AG04450 (cell line): ENCODE measurements around the gene DNAH8. TPM values are rescaled to one million over a fixed set of nuclear protein-coding genes. Genes with fewer than 3 reads are reported as not detected.

Experiments used
- CTCF ChIA-PET: fragments of 300-600, 350-600 bp; formaldehyde crosslinking; extraction: SDS; loops from one replicate; lab custom pipeline; 2022; ENCODE audit warnings: antibody characterized with exemption, inconsistent platforms; lab: Charles Lee
- POLR2A ChIA-PET: fragments of 350-600 bp; formaldehyde crosslinking; extraction: SDS; loops from one replicate; lab custom pipeline; 2021; ENCODE audit warnings: antibody characterized with exemption, inconsistent platforms; lab: Yijun Ruan, JAX
- DNase-seq: peaks from one replicate; pipeline ENCODE4 v3.0.0-alpha.2; 2011; ENCODE audit warnings: low read depth, low spot score
- H3K27ac ChIP-seq: one replicate; pipeline ENCODE4 v1.5.1; 2012; ENCODE audit warnings: low read depth, low read length, control low read depth
- H3K27me3 ChIP-seq: one replicate; pipeline ENCODE4 v1.6.0; 2012; ENCODE audit warnings: low read length; ENCODE audit not compliant: control insufficient read depth, insufficient read depth
- H3K4me3 ChIP-seq: 2 replicates; pipeline ENCODE4 v1.5.1; 2011; ENCODE audit warnings: mild to moderate bottlenecking, low read depth, low read length, control low read depth
- H3K9me3 ChIP-seq: 2 replicates; pipeline ENCODE4 v1.5.1; 2012; ENCODE audit warnings: low read length; ENCODE audit not compliant: control insufficient read depth, insufficient read depth
- polyA plus RNA-seq: library from polyadenylated mRNA; depleted of rRNA; stranded (reverse); fragments of >200 nt; gene quantifications from 2 replicates; pipeline ENCODE4 v1.2.3, GENCODE V29; 2011
- TF ChIP-seq, protein P1 (sequence below): IDR thresholded peaks from 2 replicates; pipeline ENCODE4 v1.5.1; 2011; ENCODE audit warnings: low read depth, low read length, control low read depth, inconsistent platforms

DNAH8 gene
- polyA plus RNA-seq, 1 experiment, result not detected

DNA sequence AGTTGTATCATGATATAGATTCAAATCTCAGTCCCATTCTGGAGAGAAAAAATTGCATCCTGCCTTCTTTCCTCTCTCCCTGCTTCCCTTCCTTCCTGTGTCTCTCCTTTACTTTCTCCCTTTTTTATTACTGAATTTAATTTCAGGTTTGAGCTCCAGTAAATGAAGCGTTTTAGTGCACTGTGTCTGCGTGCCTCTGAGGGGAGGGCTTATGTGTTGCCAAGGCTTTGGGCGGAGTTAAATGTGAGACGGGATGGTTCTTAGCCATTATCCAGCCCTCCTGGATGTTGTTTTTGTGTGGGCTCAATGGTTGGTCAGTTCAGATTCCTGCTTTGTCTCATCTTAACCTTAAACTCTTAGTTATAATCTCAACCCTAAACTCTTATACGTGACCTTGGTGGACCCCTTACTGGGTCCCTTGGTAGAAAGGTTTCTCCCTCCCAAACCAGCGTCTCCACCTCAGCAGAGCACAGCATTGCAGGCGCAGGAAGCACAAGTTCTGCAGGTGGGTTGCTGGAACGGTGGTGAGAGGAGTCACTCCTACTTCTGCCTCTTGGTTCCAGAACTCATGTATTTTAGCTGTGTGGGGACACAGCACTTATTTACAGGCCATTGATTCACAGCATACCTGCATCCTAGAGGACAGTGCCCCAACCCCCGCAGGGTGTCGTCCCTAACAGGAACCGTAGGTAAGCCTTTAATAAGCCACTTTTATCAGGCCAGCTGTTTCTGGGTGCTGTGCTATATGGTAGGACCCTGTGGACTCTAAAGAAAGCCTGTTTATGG lies 68.5 kb downstream of the DNAH8 start:
- TF ChIP-seq, protein P1, sequence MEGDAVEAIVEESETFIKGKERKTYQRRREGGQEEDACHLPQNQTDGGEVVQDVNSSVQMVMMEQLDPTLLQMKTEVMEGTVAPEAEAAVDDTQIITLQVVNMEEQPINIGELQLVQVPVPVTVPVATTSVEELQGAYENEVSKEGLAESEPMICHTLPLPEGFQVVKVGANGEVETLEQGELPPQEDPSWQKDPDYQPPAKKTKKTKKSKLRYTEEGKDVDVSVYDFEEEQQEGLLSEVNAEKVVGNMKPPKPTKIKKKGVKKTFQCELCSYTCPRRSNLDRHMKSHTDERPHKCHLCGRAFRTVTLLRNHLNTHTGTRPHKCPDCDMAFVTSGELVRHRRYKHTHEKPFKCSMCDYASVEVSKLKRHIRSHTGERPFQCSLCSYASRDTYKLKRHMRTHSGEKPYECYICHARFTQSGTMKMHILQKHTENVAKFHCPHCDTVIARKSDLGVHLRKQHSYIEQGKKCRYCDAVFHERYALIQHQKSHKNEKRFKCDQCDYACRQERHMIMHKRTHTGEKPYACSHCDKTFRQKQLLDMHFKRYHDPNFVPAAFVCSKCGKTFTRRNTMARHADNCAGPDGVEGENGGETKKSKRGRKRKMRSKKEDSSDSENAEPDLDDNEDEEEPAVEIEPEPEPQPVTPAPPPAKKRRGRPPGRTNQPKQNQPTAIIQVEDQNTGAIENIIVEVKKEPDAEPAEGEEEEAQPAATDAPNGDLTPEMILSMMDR, result no peak
- Histone ChIP-seq H3K9me3 (no peaks in the 10 kb centered on the region), H3K27ac (no peak overlapping the region), H3K4me3 (no peak overlapping the region), H3K27me3 (peaks cover 4% of the 10 kb centered on the region)
- POLR2A ChIA-PET, result no interaction called here
- CTCF ChIA-PET, result no interaction called here
- no peak for DNase-seq

GRCh38 chr6:38784506-38785235 lies 69.6 kb downstream of the DNAH8 start:
- Histone ChIP-seq H3K27me3 (peaks cover 4% of the 10 kb centered on the region), H3K4me3 (no peak overlapping the region), H3K27ac (no peak overlapping the region), H3K9me3 (no peaks in the 10 kb centered on the region)
- no peak for DNase-seq
- TF ChIP-seq, protein P1, result no peak
- POLR2A ChIA-PET, result no interaction called here
- CTCF ChIA-PET, result no interaction called here

GRCh38 chr6:38786486-38786885 lies 71.4 kb downstream of the DNAH8 start:
- H3K27me3 ChIP-seq, result peaks cover 4% of the 10 kb centered on the region
- H3K27ac ChIP-seq, result no peak overlapping the region
- TF ChIP-seq, protein P1, result no peak
- no peaks in the 10 kb centered on the region for H3K9me3 ChIP-seq
- DNase-seq, result no peak
- POLR2A ChIA-PET, result no interaction called here
- no peak overlapping the region for H3K4me3 ChIP-seq
- CTCF ChIA-PET, result no interaction called here

GRCh38 chr6:38789256-38789655 lies 74.1 kb downstream of the DNAH8 start:
- POLR2A ChIA-PET, result no interaction called here
- DNase-seq, result no peak
- Histone ChIP-seq H3K27ac (no peak overlapping the region), H3K9me3 (no peaks in the 10 kb centered on the region), H3K4me3 (no peak overlapping the region), H3K27me3 (no peaks in the 10 kb centered on the region)
- TF ChIP-seq, protein P1, result no peak
- CTCF ChIA-PET, result interaction anchor here (1.0 kb wide), 1 partner anchor 8 kb away, joined by 5 read pairs; no protein-coding TSS in a partner anchor

GRCh38 chr6:38792356-38792755 lies 77.2 kb downstream of the DNAH8 start:
- ChIA-PET POLR2A (no interaction called here), CTCF (no interaction called here)
- no peaks in the 10 kb centered on the region for H3K27me3 ChIP-seq
- no peaks in the 10 kb centered on the region for H3K9me3 ChIP-seq
- no peak overlapping the region for H3K4me3 ChIP-seq
- H3K27ac ChIP-seq, result no peak overlapping the region
- no peak for DNase-seq
- TF ChIP-seq, protein P1, result no peak
